NCI-H446 treated with DMSO at 0.1 percent for 48 hours (cell line): ENCODE results near the gene CX3CR1.

Source experiments
- DNase-seq: peaks from one replicate; lab custom pipeline; 2025; lab: John Stamatoyannopoulos, UW

Gene CX3CR1

DNA sequence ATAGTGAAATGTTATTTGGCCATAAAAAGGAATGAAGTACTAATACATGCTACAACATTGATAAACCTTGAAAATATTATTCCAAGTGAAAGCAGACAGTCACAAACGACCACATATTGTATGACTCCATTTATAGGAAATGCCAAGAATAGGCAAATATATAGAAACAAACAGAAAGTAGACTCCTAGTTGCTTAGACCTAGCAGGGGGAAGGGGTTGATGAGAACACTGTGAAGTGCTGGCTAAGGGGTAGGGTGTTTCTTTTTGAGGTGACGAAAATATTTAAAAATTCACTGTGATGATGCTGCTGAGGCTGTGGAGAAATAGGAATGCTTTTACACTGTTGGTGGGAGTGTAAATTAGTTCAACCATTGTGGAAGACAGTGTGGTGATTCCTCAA, 56.9 kb downstream of the CX3CR1 start:
- DNase-seq = no peak

DNA sequence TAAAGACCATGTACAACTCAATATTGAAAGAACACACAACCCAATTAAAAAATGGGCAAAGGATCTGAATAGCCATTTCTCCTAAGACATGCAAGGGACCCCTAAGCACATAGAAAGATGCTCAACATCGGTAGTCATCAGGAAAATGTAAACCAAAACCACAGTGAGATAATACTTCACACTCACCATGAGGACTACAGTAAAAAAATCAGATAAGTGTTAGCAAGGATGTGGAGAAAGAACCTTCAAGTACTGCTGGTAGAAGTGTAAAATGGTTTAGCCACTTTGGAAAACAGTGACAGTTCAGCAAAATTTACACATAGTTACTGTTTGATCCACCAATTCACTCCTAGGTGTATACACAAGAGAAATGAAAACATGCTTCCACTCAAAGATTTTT, 57.4 kb downstream of the CX3CR1 start:
- no peak for DNase-seq

DNA sequence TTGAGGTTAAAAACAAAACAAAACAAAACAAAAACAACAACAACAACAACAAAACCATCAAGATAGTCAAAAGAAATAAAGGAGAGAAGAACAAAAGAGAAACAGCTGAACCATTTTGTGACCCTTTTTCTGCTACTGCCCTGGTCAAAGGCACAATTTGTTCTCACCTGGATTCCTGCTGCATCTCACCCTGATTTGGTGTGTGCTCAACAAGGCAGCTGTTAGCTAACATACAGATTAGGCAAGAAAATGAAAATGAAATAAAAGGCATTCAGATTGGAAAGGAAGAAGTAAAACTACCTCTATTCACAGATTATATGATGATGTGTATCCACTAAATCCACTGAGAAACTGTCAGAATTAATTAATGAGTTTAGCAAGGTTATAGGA, 58.7 kb downstream of the CX3CR1 start:
- DNase-seq = no peak

DNA sequence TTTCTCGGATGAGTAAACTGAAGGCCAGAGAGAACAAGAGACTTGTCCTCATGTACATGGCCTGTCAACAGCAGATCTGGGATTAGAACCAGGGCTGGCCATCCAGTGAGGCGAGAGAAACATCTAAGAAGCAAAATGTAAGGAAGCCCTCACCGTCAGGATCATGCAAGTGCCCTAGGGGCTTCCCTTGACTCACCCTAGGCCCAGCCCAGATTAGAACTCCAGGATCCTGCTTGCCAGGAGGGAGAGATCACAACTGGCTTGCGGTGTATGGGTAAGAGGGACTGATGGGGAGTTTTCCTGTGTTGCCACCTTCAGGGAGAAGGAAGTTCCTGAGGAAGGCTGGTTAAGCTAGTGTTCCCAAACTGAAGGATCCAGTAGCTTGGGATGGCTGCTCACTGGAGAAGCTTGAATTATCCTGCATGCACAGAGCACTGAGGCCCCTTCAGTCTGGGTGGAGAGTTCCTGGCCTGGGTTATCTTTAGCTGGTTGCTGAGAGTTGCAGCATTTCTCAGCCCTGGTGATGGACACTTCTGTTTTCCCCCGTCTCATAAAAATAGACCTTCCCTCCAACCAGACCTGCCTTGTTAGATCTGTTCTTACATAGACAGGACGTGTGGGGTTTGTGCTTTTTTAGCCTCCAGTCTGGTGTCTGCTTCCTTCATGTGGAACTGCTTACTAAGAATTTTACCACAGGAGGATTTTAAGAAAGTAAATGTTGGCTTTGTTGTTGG, 59.3 kb downstream of the CX3CR1 start:
- no peak for DNase-seq

DNA sequence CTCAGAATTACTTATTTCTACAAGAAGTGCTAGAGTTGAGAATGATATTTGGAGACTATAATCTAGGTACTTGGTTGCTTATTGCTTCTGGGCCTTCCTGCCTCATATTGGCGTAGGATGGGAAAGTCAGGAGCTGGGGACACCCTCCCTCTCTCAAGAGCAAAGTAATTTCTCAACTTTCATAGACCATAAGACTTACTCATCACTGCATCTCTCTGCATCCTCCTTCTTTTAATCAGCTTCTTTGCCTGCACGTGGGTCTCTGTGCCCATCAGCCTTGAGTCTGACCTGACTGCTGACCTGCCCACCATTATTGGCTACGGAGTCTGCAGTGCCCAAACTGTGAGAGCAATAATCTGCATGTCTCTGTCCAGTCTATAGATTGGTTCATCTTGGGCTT, 60.1 kb downstream of the CX3CR1 start:
- no peak for DNase-seq

DNA sequence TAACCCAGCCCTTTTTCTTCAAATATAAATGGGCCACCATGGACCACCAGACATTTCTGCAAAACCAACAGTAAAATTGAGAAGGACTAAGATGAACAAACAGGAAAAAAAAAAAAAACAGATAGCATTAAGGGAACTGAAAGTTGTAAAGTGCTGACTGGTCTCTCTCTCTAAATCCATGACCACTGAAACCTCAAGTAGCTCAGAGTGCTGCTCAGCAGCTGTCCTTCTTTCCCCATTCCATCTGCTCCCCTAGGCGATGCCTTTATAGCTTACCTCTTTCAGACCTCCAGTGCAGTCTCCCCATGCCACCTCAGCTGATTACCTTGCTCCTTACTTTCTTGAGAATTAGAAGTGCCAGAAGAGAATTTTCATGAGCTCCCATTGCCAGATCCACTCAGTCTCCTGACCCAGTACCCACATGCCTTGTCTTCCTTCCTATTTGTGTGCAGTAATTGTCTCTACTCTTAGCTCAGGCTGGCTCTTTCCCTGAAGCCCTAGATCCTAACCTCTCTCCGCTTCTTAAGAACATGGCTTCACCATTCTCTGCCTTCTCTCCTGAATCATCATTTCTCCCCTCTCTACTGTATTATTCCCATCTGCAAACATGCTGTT, 63.6 kb downstream of the CX3CR1 start:
- no peak for DNase-seq

DNA sequence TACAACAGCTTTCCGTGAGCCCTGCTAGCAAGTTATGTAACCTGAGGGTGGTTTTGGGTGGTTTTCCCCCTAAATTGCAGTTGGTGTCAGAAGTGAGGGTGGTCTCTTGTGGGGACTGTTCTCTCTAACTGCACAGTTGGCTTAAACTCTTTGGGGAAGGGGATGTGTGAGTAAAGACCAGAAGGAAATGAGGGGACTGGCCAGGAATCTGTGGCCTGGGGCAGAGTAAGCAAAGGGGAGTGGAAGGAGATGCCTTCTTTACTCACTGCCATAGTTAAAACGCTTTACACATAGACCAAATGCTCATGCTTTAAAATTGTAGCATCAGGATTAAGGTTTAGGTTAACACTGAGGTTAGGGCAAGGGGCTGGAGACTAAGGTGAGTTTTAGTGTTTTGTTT, 66.2 kb downstream of the CX3CR1 start:
- no peak for DNase-seq
